ENCODE results near the gene DPF1.
"Not testable (repeated sequence)": the region's sequence is repeated elsewhere in the genome, so short reads cannot be mapped to it uniquely, and the experiment has no call there.

Gene DPF1

GRCh38 chr19:38224014-38224862 is at the start of gene DPF1:
Gene DPF1 (minus strand): TSS chr19:38224222. CDS start chr19:38224142, 80 bp downstream.
- DNase-seq: peak; percentile 62

GRCh38 chr19:38273499-38273898 is 49.5 kb upstream of the DPF1 start:
- no peak for DNase-seq

GRCh38 chr19:38270587-38271167 is 46.7 kb upstream of the DPF1 start:
- DNase-seq: no peak

GRCh38 chr19:38268539-38268938 is 44.5 kb upstream of the DPF1 start:
- DNase-seq: no peak

GRCh38 chr19:38267761-38268483 is 43.9 kb upstream of the DPF1 start:
- no peak for DNase-seq

GRCh38 chr19:38266981-38267597 is 43.1 kb upstream of the DPF1 start:
- DNase-seq: no peak

- DNase-seq: no peak
These were observed 42.0 kb upstream of the DPF1 start for GRCh38 chr19:38265921-38266429.

GRCh38 chr19:38265213-38265861 is 41.3 kb upstream of the DPF1 start:
- DNase-seq: no peak

- DNase-seq: peak; percentile 51
These were observed 40.6 kb upstream of the DPF1 start, which contains the start of gene SPINT2 for GRCh38 chr19:38264486-38265212. Gene SPINT2 (plus strand): TSS chr19:38264573. CDS start chr19:38264893, 320 bp downstream.

- peak; percentile 78 for DNase-seq
These were observed 39.9 kb upstream of the DPF1 start for GRCh38 chr19:38263689-38264485.

GRCh38 chr19:38262585-38263268 is 38.7 kb upstream of the DPF1 start:
- DNase-seq: no peak

- not testable (repeated sequence) for DNase-seq
These were observed 37.9 kb upstream of the DPF1 start for GRCh38 chr19:38261942-38262341.

- DNase-seq: no peak
These were observed 31.5 kb upstream of the DPF1 start for GRCh38 chr19:38255383-38256014.

GRCh38 chr19:38253788-38254187 is 29.8 kb upstream of the DPF1 start:
- DNase-seq: no peak

GRCh38 chr19:38252941-38253691 is 29.1 kb upstream of the DPF1 start:
- DNase-seq: no peak

GRCh38 chr19:38252385-38252784 is 28.4 kb upstream of the DPF1 start:
- no peak for DNase-seq

GRCh38 chr19:38251564-38252051 is 27.6 kb upstream of the DPF1 start:
- no peak for DNase-seq

- no peak for DNase-seq
These were observed 27.0 kb upstream of the DPF1 start for GRCh38 chr19:38250821-38251563.

All from stimulated activated CD4-positive, alpha-beta T cell treated with anti-CD3 and anti-CD28 coated beads, Interleukin-4, amount 100 ng/mL, for 1 hour (primary cell).